HG03196 (cell line): ENCODE results near the gene GNAT1.
A peak's percentile ranks its signal among the peaks of the same experiment; 100 is the strongest.

ENCODE experiments used
- ATAC-seq: cut with Tn5 transposase; IDR thresholded peaks from one replicate; pipeline ENCODE4 v1.9.1; 2021; ENCODE audit not compliant: unreplicated experiment

Gene GNAT1

DNA sequence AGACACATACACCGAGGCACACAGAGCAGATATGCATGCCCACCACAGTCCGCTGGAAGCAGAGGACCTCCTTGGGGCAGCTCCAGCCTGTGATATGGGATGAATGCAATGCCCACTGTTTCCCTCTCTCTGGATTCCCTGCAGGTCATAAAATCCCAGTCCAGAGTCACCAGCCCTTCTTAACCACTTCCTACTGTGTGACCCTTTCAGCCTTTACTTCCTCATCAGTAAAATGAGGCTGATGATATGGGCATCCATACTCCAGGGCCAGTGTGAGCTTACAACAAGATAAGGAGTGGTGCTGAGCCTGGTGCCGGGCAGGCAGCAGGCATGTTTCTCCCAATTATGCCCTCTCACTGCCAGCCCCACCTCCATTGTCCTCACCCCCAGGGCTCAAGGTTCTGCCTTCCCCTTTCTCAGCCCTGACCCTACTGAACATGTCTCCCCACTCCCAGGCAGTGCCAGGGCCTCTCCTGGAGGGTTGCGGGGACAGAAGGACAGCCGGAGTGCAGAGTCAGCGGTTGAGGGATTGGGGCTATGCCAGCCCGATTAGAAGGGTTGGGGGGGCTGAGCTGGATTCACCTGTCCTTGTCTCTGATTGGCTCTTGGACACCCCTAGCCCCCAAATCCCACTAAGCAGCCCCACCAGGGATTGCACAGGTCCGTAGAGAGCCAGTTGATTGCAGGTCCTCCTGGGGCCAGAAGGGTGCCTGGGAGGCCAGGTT is at the start of gene GNAT1:
Gene GNAT1 (plus strand): TSS at position 675 of the 725 bp plus-strand sequence. CDS start 116 bp downstream, outside the sequence.
- no peak for ATAC-seq

- no peak for ATAC-seq
Measured at GRCh38 chr3:50146316-50146901, 45.0 kb upstream of the GNAT1 start.

DNA sequence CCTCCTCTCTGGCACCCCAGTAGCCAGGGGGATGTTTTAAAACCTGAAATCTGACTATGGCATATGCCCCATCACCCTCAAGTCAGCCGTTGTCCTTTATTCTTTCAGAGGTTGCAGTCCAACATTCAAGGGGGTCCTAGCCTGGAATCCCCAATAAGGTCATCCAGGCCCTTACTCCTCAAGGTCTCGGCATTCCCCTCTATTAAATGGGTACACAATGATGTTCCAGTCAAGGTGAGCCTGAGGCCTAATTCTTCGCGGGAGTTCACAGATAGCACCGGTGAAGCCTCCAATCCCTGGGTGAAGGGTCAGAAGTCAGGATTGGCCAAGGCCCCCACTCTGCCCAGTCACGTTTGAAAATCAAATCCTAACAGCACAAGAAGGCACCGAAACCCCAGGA is 44.4 kb upstream of the GNAT1 start:
- ATAC-seq: no peak

DNA sequence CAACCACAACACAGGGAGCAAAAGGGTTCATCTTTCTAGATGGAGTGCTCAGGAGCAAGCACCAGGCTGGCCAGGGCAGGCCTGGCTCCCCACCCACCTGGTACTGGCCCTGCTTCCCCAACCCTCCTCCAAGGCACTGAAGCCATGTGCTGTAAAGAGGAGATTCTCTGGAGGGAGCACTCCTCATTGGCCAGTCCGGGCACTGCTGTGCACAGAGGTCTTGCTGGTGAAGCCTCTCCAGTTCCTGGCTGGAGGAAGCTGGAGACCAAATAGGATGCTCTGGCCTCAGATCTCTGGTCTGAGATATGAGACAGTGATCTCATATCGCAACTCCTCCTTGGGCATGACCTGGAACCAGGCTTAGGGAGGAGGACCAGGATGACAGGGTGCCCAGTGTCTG is 44.0 kb upstream of the GNAT1 start:
- ATAC-seq: no peak

DNA sequence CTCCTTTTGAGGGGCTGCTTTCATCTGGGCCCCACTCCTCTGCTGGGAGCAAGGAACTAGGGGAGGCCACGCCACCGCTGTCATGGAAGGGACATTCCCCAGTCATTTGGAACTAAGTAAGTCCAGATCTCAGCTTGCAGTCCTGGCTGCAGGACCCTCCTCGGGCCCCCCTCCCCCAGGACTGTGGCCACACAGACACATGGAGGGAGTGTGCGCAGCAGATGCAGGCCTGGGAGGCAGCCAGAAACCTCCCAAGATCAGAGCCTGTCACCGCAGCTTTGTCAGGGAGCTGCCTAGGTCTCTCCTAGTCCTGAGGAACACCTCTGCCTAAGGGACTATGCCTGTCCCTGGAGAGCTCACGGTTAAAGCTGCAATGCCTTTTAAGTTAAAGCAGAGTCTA is 43.5 kb upstream of the GNAT1 start:
- ATAC-seq: no peak

- ATAC-seq: no peak
Measured at GRCh38 chr3:50150404-50150750, 41.0 kb upstream of the GNAT1 start.

DNA sequence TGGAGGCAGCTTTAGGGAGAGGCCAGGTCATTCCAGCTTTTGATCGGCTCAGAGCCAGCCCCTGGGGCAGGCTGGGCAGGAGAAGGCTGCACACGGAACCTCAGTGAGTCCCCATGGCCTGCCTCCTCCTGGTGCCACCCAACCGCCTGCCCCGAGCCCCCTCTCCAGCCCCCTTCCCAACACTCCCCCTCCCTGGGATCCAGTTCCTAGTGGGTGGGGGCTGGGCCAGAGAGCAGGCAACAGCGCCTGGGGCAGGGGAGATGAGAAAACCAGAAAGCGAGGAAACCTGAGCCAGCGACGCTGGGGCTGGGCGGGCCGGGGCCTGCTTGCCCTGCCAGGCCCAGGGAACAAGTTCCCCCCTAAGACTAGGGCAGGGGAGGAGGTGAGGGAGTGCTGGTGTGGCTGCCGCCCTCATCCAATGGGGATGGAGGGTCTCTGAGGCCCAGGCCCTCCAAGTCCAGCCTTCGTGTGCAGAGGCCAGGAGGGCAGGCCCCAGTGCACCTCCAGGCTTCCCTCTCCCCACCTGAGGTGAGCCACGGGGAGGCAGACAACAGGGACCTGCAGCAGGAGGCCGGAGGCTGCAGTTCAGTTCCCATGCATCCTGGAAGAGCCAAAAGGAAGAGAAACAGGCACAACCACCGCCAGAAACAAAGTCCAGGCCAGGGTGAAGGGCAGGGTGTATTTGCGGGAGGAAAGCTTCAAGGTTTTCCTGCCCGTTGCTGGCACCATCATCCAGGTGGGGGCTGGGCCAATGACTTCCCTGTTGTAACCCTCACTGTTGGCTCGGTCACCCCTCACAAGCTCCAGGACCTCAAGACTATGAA is 40.3 kb upstream of the GNAT1 start:
- no peak for ATAC-seq

DNA sequence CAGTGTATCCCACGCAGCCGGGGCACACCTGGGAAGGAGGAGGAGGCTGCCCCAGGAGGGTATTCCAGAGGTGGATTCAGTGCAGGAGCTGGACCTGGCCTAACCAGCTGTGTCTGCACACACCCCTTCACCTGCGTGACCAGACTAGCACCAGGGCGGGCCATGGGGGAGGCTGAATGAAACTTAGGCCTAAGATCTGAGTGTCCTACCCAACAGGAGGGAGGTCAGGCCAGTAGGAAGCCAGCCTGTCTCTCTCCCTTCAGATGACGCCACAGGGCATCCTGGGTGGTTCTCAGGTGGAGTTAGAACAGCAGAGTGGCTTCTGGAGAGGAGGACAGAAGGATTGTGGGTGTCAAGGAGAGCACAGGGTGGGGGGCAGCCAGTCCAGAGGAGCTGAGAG is 39.7 kb upstream of the GNAT1 start:
- no peak for ATAC-seq

- ATAC-seq: no peak
Measured at GRCh38 chr3:50153782-50154475, 37.5 kb upstream of the GNAT1 start.

DNA sequence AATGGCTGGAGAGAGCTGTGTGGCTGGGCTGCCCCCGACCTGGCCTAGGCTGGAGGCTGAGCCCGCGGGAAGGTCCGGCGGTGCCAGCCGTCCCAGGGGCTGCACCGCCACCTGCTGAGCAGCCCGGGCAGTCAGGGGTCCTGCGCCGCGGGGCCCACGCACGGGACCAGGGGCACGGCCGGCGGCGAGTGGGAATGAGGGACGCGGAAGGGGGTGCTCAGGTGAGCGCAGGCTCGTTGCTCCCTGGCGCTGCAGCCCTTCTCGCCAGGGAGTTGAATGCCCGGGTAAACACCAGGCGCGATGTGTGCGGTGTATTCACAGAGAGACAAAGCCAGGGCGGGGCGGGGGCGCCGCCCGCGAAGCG is 37.0 kb upstream of the GNAT1 start:
- ATAC-seq: no peak

DNA sequence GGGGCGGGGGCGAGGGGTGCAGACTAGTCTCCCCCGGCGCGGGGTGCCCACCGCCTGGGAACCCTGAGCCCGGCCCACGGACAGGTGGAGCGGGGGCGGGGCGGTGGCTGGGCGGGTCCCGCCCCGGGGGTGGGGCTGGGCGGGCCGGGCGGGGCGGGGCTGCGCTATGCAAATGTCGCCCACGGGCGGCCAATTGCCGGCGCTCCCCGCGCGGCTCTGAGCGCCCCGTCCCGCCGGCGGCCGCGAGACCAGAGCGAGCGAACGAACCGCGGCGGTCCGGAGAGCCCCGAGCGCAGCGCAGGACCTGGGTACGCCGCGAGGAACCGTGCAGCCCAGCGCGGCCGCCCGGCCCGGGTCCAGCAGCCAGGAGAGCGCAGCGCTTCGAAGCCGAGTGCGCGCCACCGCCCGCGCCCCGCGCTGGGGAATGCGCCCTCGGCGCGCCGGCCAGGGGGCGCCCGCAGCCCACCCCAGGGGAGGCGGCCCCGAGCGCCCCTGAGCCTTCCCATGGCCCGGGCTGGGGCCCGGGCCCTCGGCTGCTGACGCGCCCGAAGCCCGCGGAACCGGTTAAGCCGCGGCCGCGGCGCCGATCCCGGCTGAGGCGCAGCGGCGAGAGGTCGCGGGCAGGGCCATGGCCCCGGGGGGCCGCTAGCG is 36.4 kb upstream of the GNAT1 start, which contains the start of gene SEMA3F:
Gene SEMA3F (plus strand): TSS at position 485 of the 651 bp plus-strand sequence. CDS start 4,299 bp downstream, outside the sequence.
- peak; percentile 64 for ATAC-seq

- no peak for ATAC-seq
Measured at GRCh38 chr3:50155491-50155878, 35.9 kb upstream of the GNAT1 start.

GRCh38 chr3:50155891-50156290 is 35.5 kb upstream of the GNAT1 start:
- ATAC-seq: no peak

GRCh38 chr3:50156549-50157493 is 34.6 kb upstream of the GNAT1 start:
- ATAC-seq: no peak

GRCh38 chr3:50157827-50158529 is 33.4 kb upstream of the GNAT1 start:
- no peak for ATAC-seq

GRCh38 chr3:50158530-50159146 is 32.8 kb upstream of the GNAT1 start:
- no peak for ATAC-seq

DNA sequence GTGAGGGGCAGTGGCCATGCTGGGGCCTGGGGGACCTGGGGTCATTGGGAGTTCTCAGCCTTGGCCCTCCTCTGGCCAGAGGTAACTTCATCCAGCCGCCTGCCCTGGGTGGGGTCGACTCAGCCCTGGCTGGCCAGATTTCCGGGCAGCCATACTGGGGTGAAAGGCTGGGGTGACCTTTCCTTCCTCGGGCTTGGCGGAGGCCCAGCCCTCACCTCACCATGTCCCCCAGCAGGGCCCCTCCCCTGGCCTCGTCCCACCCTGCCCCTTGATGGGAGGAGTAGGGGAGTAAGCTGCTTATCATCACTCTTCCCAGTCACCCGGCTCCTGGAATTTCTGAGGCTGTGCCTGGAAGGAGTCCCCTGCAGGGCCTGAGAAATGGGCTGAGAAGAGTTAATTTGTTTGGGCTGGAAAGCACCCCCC is 30.8 kb upstream of the GNAT1 start:
- no peak for ATAC-seq

- ATAC-seq: no peak
Measured at GRCh38 chr3:50161320-50161719, 30.1 kb upstream of the GNAT1 start.
